Measurements from ENCODE around the gene ASTE1. TPM values are rescaled to one million over a fixed set of nuclear protein-coding genes. Genes with fewer than 3 reads are reported as not detected.

Gene ASTE1
- total RNA-seq, 1 donor from 2014 or later = 4.8 TPM

GRCh38 chr3:131031660-131032059 is 5.0 kb upstream of the ASTE1 start:
- Histone ChIP-seq H3K4me3 (ENCODE audit: insufficient read depth, low read depth, low read length) (no peak overlapping the region), H3K27ac (ENCODE audit: low read depth, low read length) (no peak overlapping the region), H3K9ac (ENCODE audit: low read length) (no peak overlapping the region), H2AFZ (ENCODE audit: low read depth, low read length) (no peak overlapping the region), H3K4me2 (ENCODE audit: low read length) (no peak overlapping the region), H3K36me3 (ENCODE audit: insufficient read depth, low read length) (no peaks in the 10 kb centered on the region), H4K20me1 (ENCODE audit: insufficient read depth, low read length) (no peaks in the 10 kb centered on the region), H3K79me2 (ENCODE audit: insufficient read depth, low read length) (no peaks in the 10 kb centered on the region), H3K4me1 (ENCODE audit: insufficient read depth, low read length) (peaks cover 19% of the 10 kb centered on the region), H3K9me3 (ENCODE audit: insufficient read depth, low read depth, low read length) (no peaks in the 10 kb centered on the region), H3K27me3 (ENCODE audit: insufficient read depth, low read length) (no peaks in the 10 kb centered on the region)
- TF ChIP-seq EZH2 (IDR thresholded peaks at IDR 0.05; ENCODE audit: insufficient read depth, low read length) = no peak
- TF ChIP-seq, protein P1, sequence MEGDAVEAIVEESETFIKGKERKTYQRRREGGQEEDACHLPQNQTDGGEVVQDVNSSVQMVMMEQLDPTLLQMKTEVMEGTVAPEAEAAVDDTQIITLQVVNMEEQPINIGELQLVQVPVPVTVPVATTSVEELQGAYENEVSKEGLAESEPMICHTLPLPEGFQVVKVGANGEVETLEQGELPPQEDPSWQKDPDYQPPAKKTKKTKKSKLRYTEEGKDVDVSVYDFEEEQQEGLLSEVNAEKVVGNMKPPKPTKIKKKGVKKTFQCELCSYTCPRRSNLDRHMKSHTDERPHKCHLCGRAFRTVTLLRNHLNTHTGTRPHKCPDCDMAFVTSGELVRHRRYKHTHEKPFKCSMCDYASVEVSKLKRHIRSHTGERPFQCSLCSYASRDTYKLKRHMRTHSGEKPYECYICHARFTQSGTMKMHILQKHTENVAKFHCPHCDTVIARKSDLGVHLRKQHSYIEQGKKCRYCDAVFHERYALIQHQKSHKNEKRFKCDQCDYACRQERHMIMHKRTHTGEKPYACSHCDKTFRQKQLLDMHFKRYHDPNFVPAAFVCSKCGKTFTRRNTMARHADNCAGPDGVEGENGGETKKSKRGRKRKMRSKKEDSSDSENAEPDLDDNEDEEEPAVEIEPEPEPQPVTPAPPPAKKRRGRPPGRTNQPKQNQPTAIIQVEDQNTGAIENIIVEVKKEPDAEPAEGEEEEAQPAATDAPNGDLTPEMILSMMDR (IDR thresholded peaks at IDR 0.05; ENCODE audit: insufficient read depth, low read depth, low read length) = no peak
- DNase-seq (ENCODE audit: low read depth) (no peak), FAIRE-seq (no peak)
- H3K9me3 Mint-ChIP-seq (ENCODE audit: unreplicated experiment) = no peaks in the 10 kb centered on the region
- peaks cover 14% of the 10 kb centered on the region for H3K4me1 Mint-ChIP-seq (ENCODE audit: low read depth, unreplicated experiment)
- no peaks in the 10 kb centered on the region for H3K36me3 Mint-ChIP-seq (ENCODE audit: low read depth, unreplicated experiment)
- no peak overlapping the region for H3K4me3 Mint-ChIP-seq (ENCODE audit: unreplicated experiment)
- no peaks in the 10 kb centered on the region for H3K27me3 Mint-ChIP-seq (ENCODE audit: low read depth, unreplicated experiment)
- no peak overlapping the region for H3K27ac Mint-ChIP-seq (ENCODE audit: unreplicated experiment)

GRCh38 chr3:131028844-131029243 is 2.2 kb upstream of the ASTE1 start:
- Histone ChIP-seq H3K9me3 (ENCODE audit: insufficient read depth, low read depth, low read length) (no peaks in the 10 kb centered on the region), H3K4me1 (ENCODE audit: insufficient read depth, low read length) (peaks cover 16% of the 10 kb centered on the region), H3K27ac (ENCODE audit: low read depth, low read length) (no peak overlapping the region), H3K4me3 (ENCODE audit: insufficient read depth, low read depth, low read length) (no peak overlapping the region), H3K4me2 (ENCODE audit: low read length) (no peak overlapping the region), H3K36me3 (ENCODE audit: insufficient read depth, low read length) (peaks cover 4% of the 10 kb centered on the region), H2AFZ (ENCODE audit: low read depth, low read length) (no peak overlapping the region), H3K9ac (ENCODE audit: low read length) (no peak overlapping the region), H3K27me3 (ENCODE audit: insufficient read depth, low read length) (no peaks in the 10 kb centered on the region), H4K20me1 (ENCODE audit: insufficient read depth, low read length) (no peaks in the 10 kb centered on the region), H3K79me2 (ENCODE audit: insufficient read depth, low read length) (peaks cover 8% of the 10 kb centered on the region)
- TF ChIP-seq EZH2 (IDR thresholded peaks at IDR 0.05; ENCODE audit: insufficient read depth, low read length) = no peak
- TF ChIP-seq, protein P1 (IDR thresholded peaks at IDR 0.05; ENCODE audit: insufficient read depth, low read depth, low read length) = no peak
- no peaks in the 10 kb centered on the region for H3K9me3 Mint-ChIP-seq (ENCODE audit: unreplicated experiment)
- H3K27ac Mint-ChIP-seq (ENCODE audit: unreplicated experiment) = no peak overlapping the region
- H3K4me3 Mint-ChIP-seq (ENCODE audit: unreplicated experiment) = no peak overlapping the region
- FAIRE-seq (no peak), DNase-seq (ENCODE audit: low read depth) (no peak)
- H3K4me1 Mint-ChIP-seq (ENCODE audit: low read depth, unreplicated experiment) = peaks cover 13% of the 10 kb centered on the region
- no peaks in the 10 kb centered on the region for H3K27me3 Mint-ChIP-seq (ENCODE audit: low read depth, unreplicated experiment)
- H3K36me3 Mint-ChIP-seq (ENCODE audit: low read depth, unreplicated experiment) = peaks cover 2% of the 10 kb centered on the region

- no peaks in the 10 kb centered on the region for H3K27me3 Mint-ChIP-seq (ENCODE audit: low read depth, unreplicated experiment)
- Histone ChIP-seq H3K9me3 (ENCODE audit: insufficient read depth, low read depth, low read length) (no peaks in the 10 kb centered on the region), H3K79me2 (ENCODE audit: insufficient read depth, low read length) (peaks cover 8% of the 10 kb centered on the region), H3K4me2 (ENCODE audit: low read length) (peak overlapping the region; percentile 93), H3K4me3 (ENCODE audit: insufficient read depth, low read depth, low read length) (peak overlapping the region; percentile 94), H4K20me1 (ENCODE audit: insufficient read depth, low read length) (no peaks in the 10 kb centered on the region), H3K27ac (ENCODE audit: low read depth, low read length) (no peak overlapping the region), H3K27me3 (ENCODE audit: insufficient read depth, low read length) (no peaks in the 10 kb centered on the region), H3K36me3 (ENCODE audit: insufficient read depth, low read length) (peaks cover 4% of the 10 kb centered on the region), H2AFZ (ENCODE audit: low read depth, low read length) (no peak overlapping the region), H3K9ac (ENCODE audit: low read length) (peak overlapping the region; percentile 93), H3K4me1 (ENCODE audit: insufficient read depth, low read length) (peaks cover 16% of the 10 kb centered on the region)
- peaks cover 2% of the 10 kb centered on the region for H3K36me3 Mint-ChIP-seq (ENCODE audit: low read depth, unreplicated experiment)
- TF ChIP-seq, protein P1 (IDR thresholded peaks at IDR 0.05; ENCODE audit: insufficient read depth, low read depth, low read length) = no peak
- no peak for TF ChIP-seq EZH2 (IDR thresholded peaks at IDR 0.05; ENCODE audit: insufficient read depth, low read length)
- no peaks in the 10 kb centered on the region for H3K9me3 Mint-ChIP-seq (ENCODE audit: unreplicated experiment)
- H3K4me1 Mint-ChIP-seq (ENCODE audit: low read depth, unreplicated experiment) = peaks cover 18% of the 10 kb centered on the region
- H3K4me3 Mint-ChIP-seq (ENCODE audit: unreplicated experiment) = peak overlapping the region; percentile 92
- FAIRE-seq (no peak), DNase-seq (ENCODE audit: low read depth) (no peak)
- no peak overlapping the region for H3K27ac Mint-ChIP-seq (ENCODE audit: unreplicated experiment)
Observed at GRCh38 chr3:131025539-131025938, 1.1 kb downstream of the ASTE1 start.

All from astrocyte (in vitro differentiated cells and primary cell).